Psoas muscle (tissue), 8 donors: ENCODE data around the gene CTBP2. TPM values are rescaled to one million over a fixed set of nuclear protein-coding genes. Genes with fewer than 3 reads are reported as not detected.

Experiments used
- ATAC-seq, 4 donors: fragments of 200-7000 bp; cut with Tn5 transposase; one replicate each; pipeline ENCODE4 v1.9.1; 2020; ENCODE audit warnings: moderate library complexity in 3 of 4, mild to moderate bottlenecking in 2 of 4
- DNase-seq, 2 donors: peaks; one replicate each; pipeline ENCODE4 v3.0.0-alpha.2; 2020
- H3K27ac ChIP-seq: fragments of 200-600 bp; one replicate; pipeline ENCODE4 v1.8.0; 2022
- H3K27me3 ChIP-seq, 3 donors: fragments of 200-600 bp in 1 of 3; one replicate each; pipeline versions ENCODE4 v1.6.1 to v1.8.0; 2013 to 2022; ENCODE audit warnings: low read length in 2 of 3, mild to moderate bottlenecking in 2 of 3, moderate library complexity in 1 of 3; ENCODE audit not compliant: insufficient read depth in 3 of 3
- H3K36me3 ChIP-seq, 2 donors: fragments of 200-600 bp in 1 of 2; one replicate each; pipeline versions ENCODE4 v1.6.1 to v1.8.0; 2013 to 2022; ENCODE audit warnings: low read depth in 1 of 2, mild to moderate bottlenecking in 1 of 2, moderate library complexity in 1 of 2; ENCODE audit not compliant: insufficient read depth in 1 of 2
- H3K4me1 ChIP-seq: fragments of 200-600 bp; one replicate; pipeline ENCODE4 v1.8.0; 2022
- H3K4me3 ChIP-seq: fragments of 200-600 bp; one replicate; pipeline ENCODE4 v1.8.0; 2022; ENCODE audit warnings: mild to moderate bottlenecking
- H3K9me3 ChIP-seq: fragments of 200-600 bp; one replicate; pipeline ENCODE4 v1.8.0; 2022
- WGBS, 3 donors: extraction: QIAGEN DNeasy Blood & Tissue Kit; methylation state at CpG; one replicate each; pipeline versions ENCODE4 v1.1.6 to v1.1.7; 2013; 5-methylcytosine and 5-hydroxymethylcytosine counted together
- intact Hi-C, 2 donors: fragments of 100-400 bp; cut with DNase I; formaldehyde crosslinking; loops; one replicate each; pipeline versions ENCODE4 v1.11.0 to v1.14.2; 2022
- polyA plus RNA-seq, 3 donors: library from polyadenylated mRNA; stranded (reverse); fragments of 200-250 nt; gene quantifications; one replicate each; pipeline ENCODE4 v1.2.3, GENCODE V29; 2013
- total RNA-seq, 4 donors: library from RNA; stranded (reverse); fragmentation: NEBNext Ultra II Directional in 2 of 4; extraction: Animal tissue kit (Norgen Biotek cat#: 25700) in 2 of 4; gene quantifications; one replicate each; pipeline versions ENCODE4 v1.2.1 to v1.2.4, GENCODE V29; 2021 to 2023
- TF ChIP-seq, protein P1 (sequence below): fragments of 200-600 bp; IDR thresholded peaks from one replicate; pipeline ENCODE4 v1.8.0; 2022; ENCODE audit warnings: antibody characterized with exemption
- donor health status: healthy with polysubstance abuse.
- donor health status: DM: no; HTN: no; CAD: no; lungs with moderate emphysema.
- donor health status: Bipolar disorder and iron deficiency.
- donor health status: healthy.
- donor health status: DM: yes; HTN: yes; CAD: no.
- donor health status: DM: no; HTN: no; CAD: no.
- donor health status: DM: no; HTN: no; CAD: no.
- donor health status: DM: yes; HTN: yes; CAD: no.

Gene CTBP2
- total and polyA plus RNA-seq, 7 donors = 14.7 to 49.8 (median 33.0) TPM

DNA sequence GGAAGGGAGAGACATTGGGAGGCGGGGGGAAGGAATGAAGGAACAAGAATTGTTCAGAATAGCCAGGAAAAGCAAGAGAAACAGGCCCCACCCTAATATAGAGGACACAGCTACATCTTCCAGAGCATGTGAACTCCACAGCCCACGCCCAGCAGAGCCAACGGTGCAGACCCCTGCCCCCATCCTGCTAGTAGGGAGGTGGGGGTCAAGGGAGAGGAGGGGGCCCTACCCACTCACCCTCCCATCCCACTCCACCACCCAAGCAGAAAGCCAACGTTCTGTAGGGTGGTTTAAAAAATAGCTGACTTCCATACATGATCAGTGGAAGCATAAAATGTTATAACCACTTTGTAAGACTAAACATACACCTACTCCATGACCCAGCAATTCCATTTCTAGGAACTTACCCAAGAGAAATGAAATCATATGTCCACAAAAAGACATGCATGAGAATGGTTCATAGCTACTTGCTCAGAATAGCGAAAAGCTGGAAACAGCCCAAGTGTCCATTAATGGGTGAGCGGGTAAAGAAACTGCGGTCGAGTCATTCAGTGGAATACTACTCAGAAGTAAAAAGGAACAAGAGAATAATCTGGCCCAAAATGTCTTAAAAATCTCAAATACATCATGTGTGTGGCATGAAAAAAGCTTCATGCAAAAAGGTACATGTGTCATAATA, 31.8 kb downstream of the CTBP2 start:
- WGBS, 3 donors = 28 to 65% (median 35%) methylated on average over 8 of the region's 8 CpGs

GRCh38 chr10:125127986-125128385, 32.4 kb downstream of the CTBP2 start:
- TF ChIP-seq, protein P1, sequence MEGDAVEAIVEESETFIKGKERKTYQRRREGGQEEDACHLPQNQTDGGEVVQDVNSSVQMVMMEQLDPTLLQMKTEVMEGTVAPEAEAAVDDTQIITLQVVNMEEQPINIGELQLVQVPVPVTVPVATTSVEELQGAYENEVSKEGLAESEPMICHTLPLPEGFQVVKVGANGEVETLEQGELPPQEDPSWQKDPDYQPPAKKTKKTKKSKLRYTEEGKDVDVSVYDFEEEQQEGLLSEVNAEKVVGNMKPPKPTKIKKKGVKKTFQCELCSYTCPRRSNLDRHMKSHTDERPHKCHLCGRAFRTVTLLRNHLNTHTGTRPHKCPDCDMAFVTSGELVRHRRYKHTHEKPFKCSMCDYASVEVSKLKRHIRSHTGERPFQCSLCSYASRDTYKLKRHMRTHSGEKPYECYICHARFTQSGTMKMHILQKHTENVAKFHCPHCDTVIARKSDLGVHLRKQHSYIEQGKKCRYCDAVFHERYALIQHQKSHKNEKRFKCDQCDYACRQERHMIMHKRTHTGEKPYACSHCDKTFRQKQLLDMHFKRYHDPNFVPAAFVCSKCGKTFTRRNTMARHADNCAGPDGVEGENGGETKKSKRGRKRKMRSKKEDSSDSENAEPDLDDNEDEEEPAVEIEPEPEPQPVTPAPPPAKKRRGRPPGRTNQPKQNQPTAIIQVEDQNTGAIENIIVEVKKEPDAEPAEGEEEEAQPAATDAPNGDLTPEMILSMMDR = no peak
- peak overlapping the region; percentile 98 for H3K27ac ChIP-seq
- DNase-seq (peak in 1 of 2 donors; percentile 75), ATAC-seq (peak; percentile 65 to 75 (median 70))
- peaks cover 82% of the 10 kb centered on the region for H3K4me1 ChIP-seq
- intact Hi-C loops = loop anchor here (1.0 to 2.0 kb wide), 2 partner anchors 31 to 43 kb away; no protein-coding TSS in a partner anchor
- H3K36me3 ChIP-seq = peaks cover 0 to 7% of the 10 kb centered on the region in 2 donors
- 20 to 29% (median 24%) methylated on average over 3 of the region's 3 CpGs for WGBS, 3 donors
- no peaks in the 10 kb centered on the region for H3K27me3 ChIP-seq
- no peaks in the 10 kb centered on the region for H3K9me3 ChIP-seq
- no peak overlapping the region for H3K4me3 ChIP-seq

More for the DNA sequence above, 31.8 kb downstream of the CTBP2 start:
- Histone ChIP-seq H3K4me3 (no peak overlapping the region), H3K27me3 (no peaks in the 10 kb centered on the region), H3K4me1 (peaks cover 82% of the 10 kb centered on the region), H3K27ac (peak overlapping the region; percentile 98), H3K36me3 (peaks cover 0 to 7% of the 10 kb centered on the region in 2 donors), H3K9me3 (no peaks in the 10 kb centered on the region)
- DNase-seq (no peak), ATAC-seq (peak; percentile 50 to 71 (median 66))
- intact Hi-C loops = no loop called here
- TF ChIP-seq, protein P1 = no peak

DNA sequence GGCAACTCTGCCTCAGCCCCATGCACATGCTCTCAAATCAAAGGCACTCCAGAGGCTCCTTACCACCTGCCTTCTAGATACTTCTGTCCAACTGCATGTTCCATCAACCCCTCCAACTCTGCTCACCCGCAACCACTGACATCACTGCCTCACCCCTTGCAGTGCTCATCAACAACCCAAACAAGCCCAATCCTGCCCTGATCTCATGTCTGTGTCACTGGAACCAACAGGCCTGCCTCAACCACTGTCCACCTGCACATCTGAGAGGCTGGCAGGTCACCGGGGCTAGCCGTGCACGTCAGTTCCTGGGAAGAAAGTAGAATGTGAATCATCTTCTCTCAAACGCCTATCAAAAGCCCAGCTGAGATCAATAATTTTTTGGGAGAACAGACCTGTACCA, 33.3 kb downstream of the CTBP2 start:
- H3K36me3 ChIP-seq = peaks cover 0 to 11% of the 10 kb centered on the region in 2 donors
- no peak for ATAC-seq
- no peak overlapping the region for H3K4me3 ChIP-seq
- peak in 1 of 2 donors; percentile 28 for DNase-seq
- H3K27me3 ChIP-seq = no peaks in the 10 kb centered on the region
- intact Hi-C loops = loop anchor here (1.0 to 2.0 kb wide), 2 partner anchors 32 to 42 kb away; no protein-coding TSS in a partner anchor
- peak overlapping the region; percentile 98 for H3K27ac ChIP-seq
- H3K4me1 ChIP-seq = peaks cover 80% of the 10 kb centered on the region
- TF ChIP-seq, protein P1 = no peak
- H3K9me3 ChIP-seq = no peaks in the 10 kb centered on the region
- 80 to 95% (median 93%) methylated on average over 5 of the region's 5 CpGs for WGBS, 3 donors

DNA sequence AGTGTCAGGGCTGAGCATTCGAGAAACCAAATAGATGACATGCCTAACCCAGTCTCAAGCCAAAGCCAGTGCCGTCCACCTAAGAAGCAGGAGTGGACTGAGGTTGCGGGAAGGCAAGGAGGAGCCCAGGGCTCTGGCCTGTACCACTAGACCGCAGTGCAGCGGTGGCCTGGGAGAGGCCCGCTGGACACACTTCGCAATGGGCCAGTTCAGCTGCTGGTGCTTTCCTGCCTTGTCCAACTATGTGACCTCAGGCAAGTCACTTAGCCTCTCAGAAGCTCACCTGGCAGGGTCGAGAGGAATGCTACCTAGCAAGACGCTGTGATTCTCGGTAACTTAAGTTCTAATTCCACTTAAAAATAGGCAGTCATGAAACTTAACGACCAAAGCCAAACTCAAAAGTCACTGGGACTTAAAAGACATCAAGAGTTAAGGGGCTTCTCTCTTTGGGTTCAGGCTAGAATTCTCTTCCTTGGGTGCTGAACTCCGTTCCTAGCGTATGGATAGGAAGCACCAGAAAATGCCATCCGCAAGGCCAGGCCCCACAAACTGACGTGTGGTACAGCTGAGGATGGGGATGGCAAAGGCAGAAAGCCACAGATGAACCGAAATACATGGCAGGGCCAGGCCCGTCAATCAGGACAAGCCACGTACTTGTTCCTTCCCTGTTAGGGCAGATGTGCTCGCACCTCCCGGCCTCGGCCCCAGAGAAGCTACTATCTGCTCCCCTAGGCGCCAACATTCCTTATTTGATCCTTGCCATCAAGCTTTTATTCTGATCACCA, 34.2 kb downstream of the CTBP2 start:
- Histone ChIP-seq H3K9me3 (no peaks in the 10 kb centered on the region), H3K36me3 (peaks cover 0 to 6% of the 10 kb centered on the region in 2 donors), H3K27me3 (no peaks in the 10 kb centered on the region), H3K27ac (peak overlapping the region; percentile 98), H3K4me1 (peaks cover 90% of the 10 kb centered on the region), H3K4me3 (no peak overlapping the region)
- no peak for ATAC-seq
- 75 to 92% (median 82%) methylated on average over 22 of the region's 22 CpGs for WGBS, 3 donors
- DNase-seq = peak in 1 of 2 donors; percentile 48
- TF ChIP-seq, protein P1 = no peak
- intact Hi-C loops = loop anchor here in 1 of 2 donors (2.0 kb wide), 1 partner anchor 41 kb away; no protein-coding TSS in a partner anchor
